HG03442 (cell line): ENCODE results near the gene CCDC61.

Source experiments
- ATAC-seq: cut with Tn5 transposase; IDR thresholded peaks from one replicate; pipeline ENCODE4 v1.9.1; 2021; ENCODE audit warnings: mild to moderate bottlenecking, moderate library complexity; ENCODE audit not compliant: unreplicated experiment

CCDC61 gene

DNA sequence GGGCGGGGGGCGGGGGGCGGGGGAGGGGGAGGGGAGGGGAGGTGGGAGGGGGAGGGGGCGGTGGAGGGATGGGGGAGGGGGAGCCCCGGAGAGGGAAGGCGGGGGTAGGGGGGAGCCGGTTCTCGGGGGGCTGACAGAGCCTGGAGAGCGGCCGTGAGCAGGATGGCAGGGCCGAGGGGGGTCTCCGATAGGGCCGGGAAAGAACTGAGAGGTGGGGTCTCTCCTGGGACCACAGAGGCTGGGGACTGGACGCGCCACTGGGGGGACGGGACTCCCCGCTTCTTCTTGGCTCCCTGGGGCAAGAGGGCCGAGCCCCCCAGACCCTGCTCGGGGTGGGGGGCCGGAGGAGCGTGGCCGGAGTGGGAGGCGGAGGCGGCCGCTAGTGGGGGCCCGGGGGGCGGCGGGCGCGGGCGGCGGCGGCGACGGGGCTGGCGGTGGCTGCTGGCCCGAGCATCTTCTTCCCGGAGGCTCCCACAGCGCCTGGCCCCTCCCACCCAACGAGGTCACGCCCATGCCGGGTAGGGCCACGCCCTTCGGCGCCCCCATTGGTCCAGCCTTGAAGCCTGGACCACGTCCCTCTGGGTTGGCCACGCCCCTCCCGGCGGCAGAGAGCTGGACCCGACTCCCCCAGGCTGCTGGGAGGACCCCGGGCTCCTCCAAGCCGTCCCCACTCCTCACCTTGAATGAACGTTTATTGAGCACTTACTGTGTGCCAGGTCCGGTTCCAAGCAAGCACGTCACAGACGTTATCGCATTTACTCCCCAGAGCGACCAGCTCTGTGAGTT is 21.5 kb upstream of the CCDC61 start, which contains the start of gene NOVA2:
NOVA2 (minus strand) TSS at position 313 of the 786 bp plus-strand sequence. CDS start 514 bp downstream, outside the sequence.
- ATAC-seq, result no peak

DNA sequence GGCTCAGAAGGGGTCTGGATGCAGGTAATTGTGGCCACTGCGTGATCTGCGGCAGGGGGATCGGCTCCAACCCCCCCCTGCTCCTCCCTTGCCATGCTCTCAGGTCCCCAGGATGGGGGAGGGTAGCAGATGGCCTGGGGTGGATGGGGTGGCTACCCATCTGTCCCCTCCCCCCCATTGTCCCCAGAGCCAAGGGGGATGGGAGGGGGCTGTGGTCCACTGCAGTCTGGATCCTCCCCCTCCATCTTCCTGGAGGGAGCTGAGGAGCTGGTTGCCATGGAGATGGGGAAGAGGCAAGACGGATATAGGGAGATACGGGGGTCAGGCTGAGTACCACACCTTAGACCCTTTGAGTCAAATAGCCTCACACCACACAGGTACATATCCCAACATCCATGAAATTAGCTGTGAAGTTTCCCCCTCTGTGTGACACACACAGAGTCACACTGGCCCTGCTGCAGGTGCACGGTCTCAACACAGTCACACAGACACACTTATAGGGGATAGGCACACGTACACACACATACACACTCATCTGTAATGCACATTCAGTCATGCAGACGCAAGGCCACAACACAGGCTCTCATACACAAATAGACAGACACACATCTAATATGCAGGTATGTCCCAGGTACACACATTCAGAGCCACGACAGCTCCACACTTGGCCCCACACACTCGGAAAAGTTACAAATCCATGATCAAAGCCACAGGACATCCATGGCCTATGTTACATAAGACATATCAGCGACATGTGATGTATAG is 19.8 kb upstream of the CCDC61 start:
- ATAC-seq, result no peak

GRCh38 chr19:45976178-45976577 is 19.1 kb upstream of the CCDC61 start:
- no peak for ATAC-seq

GRCh38 chr19:45978156-45978555 is 17.1 kb upstream of the CCDC61 start:
- no peak for ATAC-seq

DNA sequence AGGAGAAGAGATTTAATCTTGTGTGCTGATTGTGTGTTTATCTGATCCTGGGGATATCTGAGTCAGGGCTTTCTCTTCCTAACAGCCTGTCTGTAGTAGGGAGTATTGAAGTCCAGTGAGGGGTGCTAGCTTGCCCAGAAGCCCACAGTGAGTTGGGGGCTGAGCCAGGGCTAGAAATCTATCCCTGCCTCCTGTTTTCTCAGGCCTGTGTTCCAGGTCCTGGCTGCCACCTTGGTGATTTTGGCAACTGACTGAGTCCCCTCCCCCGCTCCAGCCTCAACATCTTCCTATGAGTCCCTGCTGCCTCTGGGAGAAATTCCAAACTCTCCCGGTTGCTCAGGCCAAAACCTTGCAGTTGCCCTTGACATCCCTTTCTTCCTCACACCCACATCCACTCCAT is 13.9 kb upstream of the CCDC61 start:
- no peak for ATAC-seq

GRCh38 chr19:45985321-45985720 is 9.9 kb upstream of the CCDC61 start:
- ATAC-seq, result no peak

DNA sequence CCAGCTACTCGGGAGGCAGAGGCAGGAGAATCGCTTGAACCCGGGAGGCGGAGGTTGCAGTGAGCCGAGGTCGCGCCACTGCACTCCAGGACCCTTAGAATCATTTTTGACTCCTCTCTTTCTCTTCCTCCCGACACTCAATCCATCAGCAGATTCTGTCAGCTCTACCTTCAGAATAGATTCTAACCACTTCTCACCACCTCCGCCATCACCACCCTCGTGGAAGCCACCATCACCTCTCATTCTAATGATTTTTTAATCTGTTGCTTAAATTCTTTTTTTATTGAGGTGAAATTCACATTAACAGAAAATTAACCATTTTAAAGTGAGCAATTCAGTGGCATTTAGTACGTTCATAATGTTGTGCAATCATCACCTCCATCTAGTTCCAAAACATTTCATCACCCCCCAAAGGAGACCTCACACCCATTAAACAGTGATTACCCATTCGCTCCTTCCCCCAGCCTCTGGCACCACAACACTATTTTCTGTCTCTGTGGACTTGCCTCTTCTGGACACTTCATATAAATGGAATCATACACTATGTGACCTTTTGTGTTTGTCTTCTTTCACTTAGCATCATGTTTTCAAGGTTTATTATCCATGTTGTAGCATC is 5.0 kb upstream of the CCDC61 start:
- ATAC-seq, result no peak

GRCh38 chr19:45994456-45994997 is 740 bp upstream of the CCDC61 start:
- no peak for ATAC-seq

GRCh38 chr19:45995715-45996385 is 583 bp downstream of the CCDC61 start:
- ATAC-seq, result no peak

- ATAC-seq, result no peak
Measured at GRCh38 chr19:45996933-45997332, 1.7 kb downstream of the CCDC61 start.

DNA sequence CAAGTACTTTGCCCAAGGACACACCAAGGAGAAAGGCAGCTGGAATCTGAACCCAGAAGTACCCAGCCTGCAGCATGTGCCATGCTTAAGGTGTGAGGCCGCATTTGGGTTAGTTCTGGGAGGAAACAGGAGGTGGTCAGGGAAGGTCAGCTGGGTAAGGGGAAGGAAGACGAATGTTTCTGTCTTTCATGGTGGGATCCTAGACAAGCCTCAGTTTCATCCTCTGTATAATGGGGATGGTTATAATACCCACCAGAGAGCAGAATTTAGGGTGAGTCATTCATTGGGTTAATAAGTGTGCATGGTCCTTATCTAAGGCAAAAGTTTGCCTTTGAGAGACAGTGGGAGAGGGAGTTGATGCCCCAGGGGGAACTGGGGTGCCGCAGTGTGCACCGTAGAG is 3.6 kb downstream of the CCDC61 start:
- no peak for ATAC-seq

DNA sequence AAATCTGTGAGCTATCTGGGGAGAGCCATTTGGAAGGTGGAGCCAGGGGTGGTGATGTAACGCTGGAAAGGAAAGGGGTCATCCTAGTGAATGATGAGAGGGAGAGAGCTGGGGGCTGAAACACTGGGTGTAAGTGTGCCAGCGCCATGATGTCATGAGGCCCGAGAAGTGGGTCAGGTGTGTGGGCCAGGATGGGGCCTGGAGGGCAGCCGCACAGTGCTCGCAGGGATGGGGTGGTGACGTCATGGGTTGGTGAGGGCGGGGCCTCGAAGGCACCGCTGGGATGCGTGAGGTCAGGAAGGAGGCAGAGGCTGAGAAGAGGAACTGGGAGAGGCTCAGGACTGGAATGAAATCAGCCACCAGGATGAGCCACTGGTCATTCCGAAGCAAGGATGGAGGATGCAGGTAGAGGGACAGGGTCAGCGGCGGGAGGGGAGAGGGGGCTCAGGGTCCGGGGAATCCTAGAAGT is 4.4 kb downstream of the CCDC61 start:
- ATAC-seq, result no peak

DNA sequence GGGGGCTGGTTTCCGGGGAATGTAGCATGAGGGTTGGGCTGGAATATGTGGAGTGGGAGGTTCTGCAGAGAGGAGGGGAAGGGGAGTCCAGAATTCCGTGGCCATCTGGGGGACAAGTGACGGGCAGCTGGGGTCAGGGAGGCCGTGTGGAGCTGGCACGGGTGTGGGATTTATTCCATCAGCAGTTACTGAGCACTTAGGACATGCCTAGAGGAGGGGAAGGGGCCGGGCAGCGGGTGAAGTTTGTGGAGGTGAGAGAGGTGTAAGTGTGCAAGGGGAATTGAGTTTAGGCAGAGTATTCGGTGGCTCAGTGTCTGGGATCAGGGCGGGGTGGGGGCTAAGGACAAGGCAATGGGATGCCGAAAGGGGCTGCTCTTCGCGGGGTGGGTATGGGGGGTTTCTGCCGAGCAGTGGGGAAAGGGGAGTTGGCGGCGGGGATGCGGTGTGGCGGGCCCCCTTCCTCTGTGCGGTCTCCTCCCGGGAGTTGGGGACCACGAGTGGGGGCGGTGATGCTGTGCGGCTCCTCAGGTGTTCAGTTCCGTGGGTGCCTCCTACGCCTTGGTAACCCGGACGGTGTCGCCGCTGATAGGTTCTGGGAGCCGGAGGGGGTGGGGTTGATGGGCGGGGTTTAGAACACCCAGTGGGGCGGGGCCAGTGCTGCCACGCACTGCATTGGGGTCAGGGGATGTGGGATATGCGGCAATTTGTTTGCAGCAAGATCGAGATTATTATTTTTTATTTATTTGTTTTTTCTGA is 5.4 kb downstream of the CCDC61 start:
- ATAC-seq, result no peak

DNA sequence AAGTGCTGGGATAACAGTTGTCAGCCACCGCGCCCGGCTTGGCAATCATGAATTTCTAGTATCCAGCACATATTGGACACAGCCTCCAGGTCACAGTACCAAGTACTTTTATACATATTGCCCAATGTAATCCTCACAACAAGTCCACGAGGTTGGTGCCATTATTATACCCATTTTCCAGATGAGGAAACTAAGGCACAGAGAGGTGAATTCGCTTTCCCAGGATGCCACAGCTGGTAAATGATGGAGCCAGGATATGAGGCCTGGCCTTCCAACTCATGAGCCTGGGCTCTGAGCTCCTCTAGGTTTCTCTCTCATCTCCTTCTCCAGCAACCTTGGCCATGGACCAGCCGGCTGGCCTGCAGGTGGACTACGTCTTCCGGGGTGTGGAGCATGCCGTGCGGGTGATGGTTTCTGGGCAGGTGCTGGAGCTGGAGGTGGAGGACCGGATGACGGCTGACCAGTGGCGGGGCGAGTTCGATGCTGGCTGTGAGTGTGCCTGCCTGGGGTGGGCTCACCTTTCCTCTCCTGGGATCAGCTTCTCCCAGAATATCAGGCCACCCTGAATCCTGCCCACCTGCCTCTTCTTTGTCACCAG is 7.5 kb downstream of the CCDC61 start:
- ATAC-seq, result no peak

DNA sequence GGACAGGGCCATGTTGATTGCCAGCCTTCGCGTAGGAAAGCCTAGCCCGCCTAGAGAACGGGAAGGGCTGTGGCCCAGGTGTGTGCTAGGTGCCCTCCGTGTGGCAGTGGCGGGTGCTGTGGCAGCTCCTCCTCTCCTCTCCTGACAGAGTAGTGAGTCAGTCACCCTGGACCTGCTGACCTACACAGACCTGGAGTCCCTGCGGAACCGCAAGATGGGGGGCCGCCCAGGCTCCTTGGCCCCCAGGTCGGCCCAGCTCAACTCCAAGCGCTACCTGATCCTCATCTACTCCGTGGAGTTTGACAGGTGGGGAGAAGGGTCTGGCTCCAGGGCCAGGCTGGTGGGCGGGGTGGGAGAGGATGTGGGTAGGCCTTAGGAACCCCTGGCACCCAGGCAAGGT is 11.1 kb downstream of the CCDC61 start:
- no peak for ATAC-seq

DNA sequence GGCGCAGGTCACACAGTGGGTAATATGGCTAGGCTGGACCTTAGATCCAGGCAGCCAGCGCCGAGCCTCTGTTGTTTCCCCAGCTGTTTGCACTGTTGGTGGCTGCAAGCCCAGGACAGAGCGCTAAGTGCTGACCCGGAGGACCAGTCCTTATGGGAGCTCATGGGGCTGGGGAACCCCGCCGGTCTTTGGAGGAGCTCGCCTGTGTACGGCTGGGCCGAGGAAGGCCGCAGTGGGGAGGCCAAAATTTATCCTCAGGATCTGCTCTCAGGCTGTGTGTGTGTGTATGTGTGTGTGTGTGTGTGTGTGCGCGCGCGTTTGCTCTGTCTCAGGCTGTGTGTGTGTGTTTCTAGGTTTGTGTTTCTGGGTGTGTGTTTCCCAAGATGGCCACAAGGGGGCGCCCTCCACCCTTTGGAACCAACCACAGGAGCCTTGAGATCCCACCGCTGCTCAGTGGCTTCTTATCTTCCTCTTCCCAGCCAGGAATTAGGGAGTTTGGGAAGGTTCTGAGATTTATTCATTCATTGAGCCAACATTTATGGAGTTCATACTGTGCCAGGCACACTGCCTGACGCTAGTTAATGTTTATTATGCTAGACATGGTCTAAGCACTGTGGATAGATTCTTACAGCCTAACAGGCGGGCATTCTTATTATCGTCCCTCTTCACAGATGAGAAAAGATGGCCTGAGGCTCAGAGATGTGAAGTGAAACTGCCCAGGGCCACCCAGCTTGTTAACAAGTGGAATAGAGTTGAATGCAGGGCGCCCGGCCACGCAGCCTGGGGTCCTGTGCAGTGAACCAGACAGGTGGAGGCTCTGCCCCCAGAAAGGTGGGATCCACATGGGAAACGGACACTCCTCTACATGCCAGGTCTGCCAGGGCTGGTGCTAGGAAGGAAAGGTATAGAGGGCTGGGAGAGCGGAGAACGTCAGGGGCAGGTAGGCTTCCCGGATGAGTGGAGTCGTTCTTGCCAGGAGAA is 14.6 kb downstream of the CCDC61 start:
- ATAC-seq, result no peak

- ATAC-seq, result no peak
Measured at GRCh38 chr19:46014534-46014933, 19.3 kb downstream of the CCDC61 start.

GRCh38 chr19:46014941-46015686 is 19.8 kb downstream of the CCDC61 start:
- no peak for ATAC-seq
